HG03175 (cell line): ENCODE measurements around the gene PAFAH2.

ENCODE experiments used
- ATAC-seq: cut with Tn5 transposase; IDR thresholded peaks from one replicate; pipeline ENCODE4 v1.9.1; 2021; ENCODE audit warnings: mild to moderate bottlenecking, moderate library complexity; ENCODE audit not compliant: unreplicated experiment

PAFAH2 gene

GRCh38 chr1:25997828-25998761 is at the start of gene PAFAH2:
Gene PAFAH2 (minus strand): TSS chr1:25998063. CDS start chr1:25990816, 7,247 bp downstream.
- peak; percentile 98 for ATAC-seq

GRCh38 chr1:26047278-26047874 is 49.5 kb upstream of the PAFAH2 start:
- ATAC-seq: no peak

- ATAC-seq: no peak
Measured at GRCh38 chr1:26046246-26047095, 48.6 kb upstream of the PAFAH2 start.

- ATAC-seq: no peak
Measured at GRCh38 chr1:26045722-26046245, 47.9 kb upstream of the PAFAH2 start, which contains the start of gene SLC30A2. Gene SLC30A2 (minus strand): TSS chr1:26046118. CDS start chr1:26045896, 222 bp downstream.

- no peak for ATAC-seq
Measured at GRCh38 chr1:26044971-26045721, 47.3 kb upstream of the PAFAH2 start.

DNA sequence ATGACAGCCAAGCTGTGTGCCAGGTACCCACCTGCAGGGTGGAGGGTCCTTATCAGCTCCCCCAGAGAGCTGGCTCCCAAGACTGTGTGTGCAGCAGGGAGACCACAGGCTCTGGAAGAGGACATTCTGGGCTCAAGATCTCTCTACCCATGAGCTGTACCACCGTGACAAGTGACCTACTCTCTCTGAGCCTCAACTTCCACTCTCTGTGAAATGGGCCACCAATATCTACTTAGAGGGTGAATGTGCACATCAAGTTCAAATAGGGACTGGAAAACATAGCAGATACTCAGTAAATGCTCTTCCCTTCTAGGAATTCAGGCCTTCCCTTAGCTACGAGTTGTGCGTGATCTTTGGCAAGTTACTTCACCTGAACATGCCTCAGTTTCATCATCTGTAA is 46.6 kb upstream of the PAFAH2 start:
- no peak for ATAC-seq

DNA sequence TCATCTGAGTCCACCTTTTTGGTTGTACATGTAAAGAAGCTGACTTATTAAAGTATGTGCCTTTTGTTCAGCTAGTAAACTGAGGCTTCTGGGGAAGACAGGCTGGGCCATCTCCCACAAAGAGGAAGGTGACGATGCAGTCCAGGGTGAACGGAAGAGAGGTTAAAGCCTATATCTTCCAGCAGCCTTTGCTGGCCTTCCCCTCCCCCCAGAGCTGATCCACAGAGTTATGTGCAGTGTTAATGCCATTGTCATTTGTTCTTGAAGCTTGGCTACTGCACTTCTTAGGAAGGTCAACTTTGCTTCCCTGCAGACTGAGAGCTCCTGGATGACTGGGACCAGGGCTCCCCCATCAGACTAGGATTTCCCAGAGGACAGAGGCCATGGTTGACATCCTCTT is 45.9 kb upstream of the PAFAH2 start:
- no peak for ATAC-seq

GRCh38 chr1:26041978-26042377 is 44.1 kb upstream of the PAFAH2 start:
- ATAC-seq: no peak

DNA sequence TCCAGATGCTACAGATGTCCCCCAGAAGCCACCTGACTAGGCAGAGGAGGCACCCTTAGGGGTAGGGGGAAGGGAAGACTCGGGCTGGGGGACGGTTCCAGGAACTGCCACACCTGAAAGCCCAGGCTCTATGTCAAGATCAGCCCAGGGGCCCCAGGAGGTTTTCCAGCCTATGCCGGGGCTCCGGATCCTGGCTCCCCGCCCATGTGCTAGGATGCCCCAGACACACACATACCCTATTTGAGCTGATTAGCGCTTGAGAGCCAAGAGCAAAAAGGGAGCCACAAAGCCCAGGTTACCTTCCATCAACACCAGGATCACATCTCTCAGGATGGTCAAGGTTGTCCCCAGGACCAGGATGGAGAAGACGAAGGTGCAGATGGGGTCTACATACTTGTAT is 43.5 kb upstream of the PAFAH2 start:
- no peak for ATAC-seq

- ATAC-seq: no peak
Measured at GRCh38 chr1:26038904-26039303, 41.0 kb upstream of the PAFAH2 start.

DNA sequence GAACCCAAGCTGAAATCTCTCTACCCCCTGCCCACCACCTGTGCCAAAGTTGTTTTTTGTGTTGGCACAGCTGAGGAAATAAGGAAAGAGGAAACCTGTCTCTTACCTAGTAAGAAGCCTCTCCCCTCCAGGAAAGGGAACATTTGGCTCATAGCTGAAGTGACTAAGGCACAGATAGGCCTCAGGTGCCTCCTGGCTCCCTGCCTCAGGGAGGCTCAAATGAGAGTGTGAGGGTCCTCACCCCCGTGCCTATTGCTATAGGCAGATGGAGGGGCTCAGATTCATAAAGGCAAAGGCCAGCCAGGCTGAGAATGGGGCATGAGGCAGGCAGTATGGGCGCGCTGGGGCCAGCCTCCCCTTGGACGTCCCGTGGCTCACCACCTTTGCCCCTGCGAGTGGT is 40.6 kb upstream of the PAFAH2 start:
- ATAC-seq: no peak

DNA sequence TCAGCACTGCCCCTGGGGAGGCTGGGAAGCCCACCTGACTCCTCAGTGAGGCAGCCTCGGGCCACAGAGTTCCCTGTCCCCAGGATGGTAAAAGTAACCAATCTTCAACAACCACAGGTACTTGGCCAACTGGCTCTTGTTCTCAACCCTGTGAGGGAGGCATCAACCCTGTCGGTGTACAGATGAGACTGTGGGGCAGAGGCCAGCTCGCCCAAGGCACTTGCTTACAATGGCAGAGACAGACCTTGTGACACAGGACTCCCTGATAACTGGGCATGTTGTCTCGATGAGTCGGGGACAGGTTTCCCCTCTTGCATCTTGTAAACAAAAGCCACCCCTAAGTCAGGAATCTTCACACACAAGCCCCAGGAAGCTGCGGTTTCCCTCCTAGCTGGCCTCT is 40.0 kb upstream of the PAFAH2 start:
- ATAC-seq: no peak

- ATAC-seq: no peak
Measured at GRCh38 chr1:26036756-26037281, 39.0 kb upstream of the PAFAH2 start.

DNA sequence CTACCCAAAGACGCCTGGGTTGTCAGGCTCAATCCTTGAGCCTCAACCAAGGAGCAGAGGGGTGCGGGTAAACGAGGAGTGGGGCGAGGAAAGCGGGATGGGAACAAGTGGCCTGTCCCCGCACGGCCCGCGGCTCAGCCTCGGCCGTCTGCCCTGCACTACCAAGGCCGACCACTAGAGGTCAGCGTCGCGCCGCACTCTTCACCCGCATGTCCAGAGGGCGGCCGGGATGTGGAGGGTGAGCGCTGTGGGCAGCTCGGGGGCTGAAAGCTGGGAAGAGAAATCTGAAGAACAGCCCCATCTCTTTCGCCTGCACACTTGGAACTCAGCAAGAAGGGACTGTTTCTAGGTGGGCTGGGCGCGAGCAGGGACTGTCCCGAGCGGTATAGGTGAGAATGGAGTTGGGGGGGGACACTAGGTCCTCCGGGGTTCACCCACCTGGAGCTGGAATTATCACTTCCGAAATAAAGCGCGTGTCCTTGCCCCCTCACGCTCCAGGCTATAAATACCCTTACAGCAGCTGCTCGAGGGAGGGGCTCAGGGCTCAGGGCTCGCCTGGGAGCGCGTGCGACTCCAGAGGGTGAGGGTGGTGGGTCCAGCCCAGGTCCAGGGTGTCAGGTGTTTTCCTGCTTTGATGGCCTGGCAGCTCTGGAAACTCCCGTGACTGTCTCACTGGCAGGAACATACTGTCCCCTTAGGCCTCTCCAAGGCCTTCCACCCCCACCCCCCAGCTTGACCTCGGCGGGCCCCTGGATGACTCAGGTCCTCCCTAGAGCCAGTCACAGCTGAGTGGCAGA is 38.3 kb upstream of the PAFAH2 start:
- ATAC-seq: peak; percentile 60

DNA sequence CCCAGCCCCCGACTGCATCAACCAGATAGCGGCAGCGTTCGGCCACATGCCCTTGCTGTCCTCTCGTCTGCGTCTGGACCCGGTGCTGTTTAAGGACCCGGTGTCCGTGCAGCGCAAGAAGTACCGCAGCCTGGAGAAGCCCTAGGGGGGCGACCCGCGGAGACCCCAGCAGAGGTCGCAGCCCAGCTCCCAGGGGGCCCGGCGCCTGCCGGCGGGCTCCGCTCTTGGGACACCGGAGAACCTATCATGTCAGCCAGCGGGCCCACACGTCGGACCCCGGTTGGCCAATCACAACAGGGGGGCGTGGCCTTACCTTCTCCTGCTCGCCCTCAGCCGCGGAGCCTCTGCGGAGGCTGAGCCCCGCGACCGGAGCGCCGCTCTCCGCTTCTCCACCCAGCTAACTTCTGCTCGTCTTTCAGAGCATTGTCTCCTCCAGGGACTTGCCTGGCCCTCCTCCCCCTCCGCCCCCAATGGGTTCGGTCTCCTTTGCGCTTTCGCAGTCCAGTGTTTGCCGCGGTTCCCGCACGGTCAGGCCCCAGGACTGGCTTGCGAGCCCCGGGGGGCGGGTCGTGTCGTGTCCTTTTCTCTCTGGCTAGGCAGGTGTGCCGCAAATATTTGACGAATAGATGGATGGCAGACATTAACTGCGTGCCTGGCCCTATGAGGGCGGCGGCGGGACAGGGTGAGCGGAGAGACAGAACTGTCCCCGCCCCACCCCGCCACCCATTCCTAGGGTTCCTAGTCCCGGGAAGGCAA is 37.5 kb upstream of the PAFAH2 start:
- ATAC-seq: peak; percentile 92

DNA sequence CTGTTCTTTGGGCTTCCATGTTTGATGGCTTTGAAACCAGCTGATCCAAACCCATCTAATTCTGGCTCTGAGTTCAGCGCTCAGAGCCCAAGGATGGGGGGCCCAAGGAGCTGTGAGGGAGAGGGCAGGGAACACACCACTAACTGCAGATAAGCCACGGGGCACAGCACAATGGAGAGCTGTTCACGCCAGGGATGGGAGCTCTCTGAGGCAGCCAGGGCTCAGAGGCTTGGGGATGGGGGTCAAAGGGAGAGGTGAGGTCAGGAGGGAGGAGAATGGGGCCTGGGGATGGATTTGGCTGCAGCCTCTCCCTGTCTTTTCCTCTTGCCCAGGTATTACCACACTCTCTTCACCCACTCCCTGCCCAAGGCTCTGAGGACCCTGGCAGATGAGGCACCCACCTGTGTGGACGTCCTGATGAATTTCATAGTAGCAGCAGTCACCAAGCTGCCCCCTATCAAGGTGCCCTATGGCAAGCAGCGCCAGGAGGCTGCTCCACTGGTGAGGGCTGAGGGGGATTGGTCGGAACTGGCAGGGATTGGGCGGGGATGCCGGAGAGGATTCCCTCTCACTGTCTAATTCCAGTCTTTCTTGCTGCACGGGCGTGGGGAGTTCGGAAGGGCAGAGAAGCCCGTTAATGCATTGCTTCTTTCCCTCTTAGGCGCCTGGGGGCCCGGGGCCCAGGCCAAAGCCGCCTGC is 36.8 kb upstream of the PAFAH2 start:
- ATAC-seq: no peak

DNA sequence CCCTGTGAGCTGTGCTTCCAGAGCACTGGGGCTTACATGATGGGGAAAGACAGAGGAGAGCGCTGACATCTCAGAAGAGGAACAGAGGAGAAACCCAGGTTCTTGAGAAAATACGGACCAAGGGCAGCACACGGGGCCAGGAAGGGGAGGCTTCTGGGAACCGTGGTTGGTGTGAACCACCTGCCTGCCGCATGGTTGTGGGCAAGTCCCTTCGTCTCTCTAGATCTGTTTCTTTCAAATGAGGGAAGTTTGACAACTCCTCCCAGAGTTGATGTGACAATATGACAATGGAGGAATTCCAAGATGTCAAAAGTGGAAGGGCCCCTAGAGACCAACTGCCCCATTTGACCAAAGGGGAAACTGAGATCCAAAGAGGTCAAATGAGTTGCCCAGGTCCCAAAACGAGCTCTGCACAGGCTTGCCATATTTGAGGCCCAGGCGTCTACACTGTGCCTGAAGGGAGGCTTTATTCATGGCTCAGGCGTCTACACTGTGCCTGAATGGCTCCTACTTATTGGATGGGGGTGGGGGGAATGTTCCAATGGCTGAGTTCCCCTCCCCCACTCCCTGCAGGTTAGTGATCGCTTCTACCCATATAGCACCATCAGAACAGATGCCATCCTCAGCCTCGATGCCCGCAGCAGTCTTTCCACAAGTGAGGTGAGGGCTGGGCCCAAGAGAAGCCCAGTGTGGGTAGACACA is 34.9 kb upstream of the PAFAH2 start:
- ATAC-seq: no peak
